Lung (tissue), 12 donors: ENCODE data around the gene MAX. TPM values are rescaled to one million over a fixed set of nuclear protein-coding genes. Genes with fewer than 3 reads are reported as not detected.

Experiments used
- ATAC-seq: fragments of 200-7000 bp; cut with Tn5 transposase; one replicate; pipeline ENCODE4 v1.9.1; 2020; ENCODE audit warnings: moderate number of reproducible peaks; ENCODE audit not compliant: insufficient read depth, low FRiP score
- DNase-seq, 3 donors: peaks; one replicate each; pipeline ENCODE4 v3.0.0-alpha.2; 2013 to 2017
- H3K27ac ChIP-seq, 2 donors: one replicate each; pipeline ENCODE4 v1.5.1; 2013; ENCODE audit warnings: mild to moderate bottlenecking in 2 of 2, moderate library complexity in 2 of 2, control low read depth in 1 of 2, inconsistent platforms in 1 of 2, low read depth in 1 of 2, low read length in 1 of 2
- H3K27me3 ChIP-seq, 3 donors: one replicate each; pipeline ENCODE4 v1.5.1; 2013; ENCODE audit warnings: low read length in 2 of 3; ENCODE audit not compliant: control insufficient read depth in 3 of 3, insufficient read depth in 3 of 3
- H3K36me3 ChIP-seq, 4 donors: one replicate each; pipeline ENCODE4 v1.5.1; 2013; ENCODE audit warnings: low read length in 4 of 4, mild to moderate bottlenecking in 1 of 4, moderate library complexity in 1 of 4; ENCODE audit not compliant: control insufficient read depth in 4 of 4, insufficient read depth in 4 of 4
- H3K4me1 ChIP-seq, 5 donors: one replicate each; pipeline ENCODE4 v1.5.1; 2013; ENCODE audit warnings: low read length in 5 of 5, mild to moderate bottlenecking in 2 of 5, moderate library complexity in 1 of 5; ENCODE audit not compliant: control insufficient read depth in 5 of 5, insufficient read depth in 5 of 5
- H3K4me3 ChIP-seq: one replicate; pipeline ENCODE4 v1.5.1; 2013; ENCODE audit warnings: mild to moderate bottlenecking, control low read depth, moderate library complexity
- H3K9ac ChIP-seq, 2 donors: one replicate each; pipeline ENCODE4 v1.5.1; 2013; ENCODE audit warnings: low read length in 2 of 2, control low read depth in 1 of 2; ENCODE audit not compliant: insufficient read depth in 1 of 2
- H3K9me3 ChIP-seq, 4 donors: one replicate each; pipeline ENCODE4 v1.5.1; 2013; ENCODE audit warnings: low read length in 3 of 4, mild to moderate bottlenecking in 1 of 4, moderate library complexity in 1 of 4; ENCODE audit not compliant: control insufficient read depth in 4 of 4, insufficient read depth in 3 of 4
- WGBS, 2 donors: extraction: QIAGEN DNeasy Blood & Tissue Kit; methylation state at CpG; one replicate each; pipeline ENCODE4 v1.1.7; 2013; 5-methylcytosine and 5-hydroxymethylcytosine counted together
- polyA plus RNA-seq, 2 donors: library from polyadenylated mRNA; stranded (reverse); fragments of 200-250 nt; gene quantifications; one replicate each; pipeline ENCODE4 v1.2.1, GENCODE V29; 2013
- total RNA-seq, 2 donors: library from RNA; depleted of rRNA in 1 of 2; stranded (reverse); fragments of >200 nt in 1 of 2; gene quantifications; one replicate each; pipeline ENCODE4 v1.2.1, GENCODE V29; 2014 to 2021
- TF ChIP-seq, protein P1 (sequence below): IDR thresholded peaks from 2 replicates; pipeline ENCODE4 v1.5.1; 2012; ENCODE audit warnings: mild to moderate bottlenecking; ENCODE audit errors: control extremely low read depth, extremely low read depth
- donor health status: control.
- donor health status: control.
- donor health status: Bipolar disorder and iron deficiency.
- donor health status: healthy.
- donor health status: DM: yes; HTN: yes; CAD: no.

The MAX gene
- total and polyA plus RNA-seq, 4 donors, result 45.1 to 110 (median 57.7) TPM

DNA sequence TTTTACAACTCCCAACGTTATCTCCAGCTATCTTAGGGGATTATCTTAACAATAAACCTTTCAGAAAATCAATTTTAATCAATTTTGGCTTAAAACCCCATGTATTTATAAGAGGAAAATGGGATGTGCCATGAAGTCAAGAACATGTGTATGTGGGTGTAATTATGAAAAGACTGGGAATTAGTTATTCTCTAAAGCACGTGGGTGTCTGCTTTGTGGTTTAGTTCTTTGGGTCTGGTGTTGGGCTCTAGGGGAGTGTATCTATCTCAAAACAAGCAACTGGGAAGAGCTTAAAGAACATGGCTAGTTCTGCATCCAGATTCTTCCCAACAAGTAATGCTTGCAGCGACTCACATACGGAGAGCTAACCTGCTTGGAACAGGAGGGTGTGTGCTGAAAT lies 40.1 kb upstream of the MAX start:
- TF ChIP-seq, protein P1, sequence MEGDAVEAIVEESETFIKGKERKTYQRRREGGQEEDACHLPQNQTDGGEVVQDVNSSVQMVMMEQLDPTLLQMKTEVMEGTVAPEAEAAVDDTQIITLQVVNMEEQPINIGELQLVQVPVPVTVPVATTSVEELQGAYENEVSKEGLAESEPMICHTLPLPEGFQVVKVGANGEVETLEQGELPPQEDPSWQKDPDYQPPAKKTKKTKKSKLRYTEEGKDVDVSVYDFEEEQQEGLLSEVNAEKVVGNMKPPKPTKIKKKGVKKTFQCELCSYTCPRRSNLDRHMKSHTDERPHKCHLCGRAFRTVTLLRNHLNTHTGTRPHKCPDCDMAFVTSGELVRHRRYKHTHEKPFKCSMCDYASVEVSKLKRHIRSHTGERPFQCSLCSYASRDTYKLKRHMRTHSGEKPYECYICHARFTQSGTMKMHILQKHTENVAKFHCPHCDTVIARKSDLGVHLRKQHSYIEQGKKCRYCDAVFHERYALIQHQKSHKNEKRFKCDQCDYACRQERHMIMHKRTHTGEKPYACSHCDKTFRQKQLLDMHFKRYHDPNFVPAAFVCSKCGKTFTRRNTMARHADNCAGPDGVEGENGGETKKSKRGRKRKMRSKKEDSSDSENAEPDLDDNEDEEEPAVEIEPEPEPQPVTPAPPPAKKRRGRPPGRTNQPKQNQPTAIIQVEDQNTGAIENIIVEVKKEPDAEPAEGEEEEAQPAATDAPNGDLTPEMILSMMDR, result no peak
- no peak for ATAC-seq
- no peak overlapping the region for H3K27ac ChIP-seq
- no peak overlapping the region for H3K4me3 ChIP-seq
- H3K27me3 ChIP-seq, result peaks cover 0 to 3% (median 0%) of the 10 kb centered on the region in 3 donors
- WGBS, 2 donors, result 87 to 90% methylated on average over 4 of the region's 4 CpGs
- no peak for DNase-seq
- peaks cover 0 to 12% (median 7%) of the 10 kb centered on the region in 5 donors for H3K4me1 ChIP-seq
- no peaks in the 10 kb centered on the region for H3K9me3 ChIP-seq
- H3K9ac ChIP-seq, result no peak overlapping the region
- no peaks in the 10 kb centered on the region for H3K36me3 ChIP-seq

DNA sequence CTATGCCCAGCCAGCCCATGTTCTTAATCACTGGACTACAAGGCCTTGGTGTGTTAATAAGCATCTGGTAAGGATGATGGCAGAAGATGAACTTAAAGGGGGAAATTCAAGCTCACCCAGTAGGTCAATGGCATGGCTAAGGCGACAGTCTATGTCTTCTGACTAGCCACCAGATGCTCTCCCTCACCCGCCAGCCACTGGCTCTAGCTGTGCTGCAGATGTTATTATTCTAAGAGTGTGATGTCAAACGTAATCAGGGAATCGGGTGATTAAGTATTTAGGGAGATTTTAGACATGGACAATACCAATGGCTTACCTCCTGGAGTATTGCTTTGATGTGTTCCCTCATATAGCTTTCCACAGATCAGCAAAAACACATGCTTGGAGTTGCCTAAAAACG lies 39.2 kb upstream of the MAX start:
- Histone ChIP-seq H3K9ac (no peak overlapping the region), H3K27ac (no peak overlapping the region), H3K27me3 (peaks cover 0 to 3% (median 0%) of the 10 kb centered on the region in 3 donors), H3K9me3 (no peaks in the 10 kb centered on the region), H3K4me1 (peaks cover 0 to 12% (median 7%) of the 10 kb centered on the region in 5 donors), H3K4me3 (no peak overlapping the region), H3K36me3 (no peaks in the 10 kb centered on the region)
- DNase-seq (no peak), ATAC-seq (no peak)
- TF ChIP-seq, protein P1, result no peak
- whole genome bisulfite sequencing, 2 donors, result 77 to 86% methylated on average over 5 of the region's 5 CpGs

DNA sequence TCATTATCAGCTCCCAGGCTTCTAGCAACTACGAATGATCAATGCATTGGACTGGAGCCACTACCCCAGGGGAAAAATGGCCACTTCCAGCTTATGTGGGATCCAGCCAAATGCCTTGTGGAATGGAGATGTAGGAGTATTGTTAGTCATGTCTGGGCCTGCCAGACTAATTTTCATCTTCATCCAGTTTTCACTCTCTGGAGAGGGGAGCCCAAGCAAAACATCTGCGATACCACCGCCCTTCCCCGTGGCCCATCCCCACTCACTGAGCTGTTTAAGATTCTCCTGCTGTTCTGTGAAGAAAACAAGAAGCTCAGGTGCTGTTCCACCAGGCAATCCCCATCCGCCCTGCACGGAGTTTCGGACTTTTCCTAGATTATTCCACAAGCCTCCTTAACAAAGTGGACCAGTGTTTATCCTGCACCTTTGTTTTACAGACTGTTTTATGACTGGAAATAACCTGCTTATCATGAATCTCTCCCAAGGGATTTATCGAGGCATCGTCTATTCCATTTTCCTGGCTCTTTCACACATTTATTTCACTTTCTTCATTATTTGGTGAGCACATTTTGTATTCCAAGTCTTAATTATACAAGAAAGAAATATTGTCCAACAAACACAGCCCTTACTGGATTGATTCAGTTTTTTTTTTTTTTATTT lies 35.5 kb upstream of the MAX start:
- no peak for DNase-seq
- TF ChIP-seq, protein P1, result no peak
- H3K27me3 ChIP-seq, result no peaks in the 10 kb centered on the region
- no peak overlapping the region for H3K4me3 ChIP-seq
- no peak overlapping the region for H3K9ac ChIP-seq
- no peaks in the 10 kb centered on the region for H3K36me3 ChIP-seq
- no peak overlapping the region for H3K27ac ChIP-seq
- no peaks in the 10 kb centered on the region for H3K9me3 ChIP-seq
- 86 to 94% methylated on average over 9 of the region's 9 CpGs for WGBS, 2 donors
- H3K4me1 ChIP-seq, result peaks cover 0 to 1% (median 0%) of the 10 kb centered on the region in 5 donors
- ATAC-seq, result no peak
